Coronary artery (tissue), 2 donors: ENCODE data around the gene ATXN1.

ENCODE experiments used
- DNase-seq: peaks from one replicate; pipeline ENCODE4 v3.0.0-alpha.2; 2017; ENCODE audit warnings: low spot score
- H3K27ac ChIP-seq, 2 donors: fragments of 200-600 bp; sonication (generic); one replicate each; pipeline ENCODE4 v1.5.1; 2016 to 2019
- H3K4me3 ChIP-seq: fragments of 200-600 bp; sonication (generic); 2 replicates; pipeline ENCODE4 v1.5.1; 2016; ENCODE audit warnings: mild to moderate bottlenecking, moderate library complexity
- CTCF ChIP-seq: fragments of 200-600 bp; sonication (generic); IDR thresholded peaks from one replicate; pipeline ENCODE4 v1.5.1; 2019; ENCODE audit warnings: antibody characterized with exemption

The ATXN1 gene

GRCh38 chr6:16354692-16355091 lies 406.6 kb downstream of the ATXN1 start:
- no peak for TF ChIP-seq CTCF
- Histone ChIP-seq H3K4me3 (no peak overlapping the region), H3K27ac (no peak overlapping the region)
- DNase-seq: no peak

- DNase-seq: no peak
- Histone ChIP-seq H3K27ac (peak overlapping the region; percentile 74 to 92), H3K4me3 (no peak overlapping the region)
- no peak for TF ChIP-seq CTCF
Observed at GRCh38 chr6:16352821-16353438, 408.3 kb downstream of the ATXN1 start.

- peak overlapping the region; percentile 74 to 92 for H3K27ac ChIP-seq
- DNase-seq: no peak
- no peak for TF ChIP-seq CTCF
- H3K4me3 ChIP-seq: peak overlapping the region; percentile 7
Observed at GRCh38 chr6:16352258-16352635, 409.0 kb downstream of the ATXN1 start.

GRCh38 chr6:16349544-16349943 lies 411.7 kb downstream of the ATXN1 start:
- no peak overlapping the region for H3K27ac ChIP-seq
- DNase-seq: no peak
- TF ChIP-seq CTCF: no peak
- no peak overlapping the region for H3K4me3 ChIP-seq

GRCh38 chr6:16346831-16347230 lies 414.4 kb downstream of the ATXN1 start:
- Histone ChIP-seq H3K4me3 (no peak overlapping the region), H3K27ac (no peak overlapping the region)
- TF ChIP-seq CTCF: no peak
- DNase-seq: no peak

GRCh38 chr6:16345449-16346330 lies 415.6 kb downstream of the ATXN1 start:
- H3K27ac ChIP-seq: peak overlapping the region in 1 of 2 donors; percentile 16
- no peak overlapping the region for H3K4me3 ChIP-seq
- no peak for TF ChIP-seq CTCF
- DNase-seq: peak; percentile 9

- Histone ChIP-seq H3K4me3 (no peak overlapping the region), H3K27ac (no peak overlapping the region)
- no peak for TF ChIP-seq CTCF
- no peak for DNase-seq
Observed at GRCh38 chr6:16344756-16345155, 416.5 kb downstream of the ATXN1 start.
